Sciatic nerve (tissue), 2 donors: ENCODE measurements around the gene EPHA7. TPM values are rescaled to one million over a fixed set of nuclear protein-coding genes. Genes with fewer than 3 reads are reported as not detected.

Experiments
- ATAC-seq: fragments of 200-7000 bp; cut with Tn5 transposase; one replicate; pipeline ENCODE4 v1.9.1; 2020; ENCODE audit warnings: mild to moderate bottlenecking, moderate library complexity
- DNase-seq: peaks from one replicate; pipeline ENCODE4 v3.0.0-alpha.2; 2020; ENCODE audit warnings: low spot score
- intact Hi-C: fragments of 100-400 bp; cut with DNase I; formaldehyde crosslinking; loops from one replicate; pipeline ENCODE4 v1.14.2; 2022
- total RNA-seq: library from RNA; stranded (reverse); fragmentation: NEBNext Ultra II Directional; extraction: Animal tissue kit (Norgen Biotek cat#: 25700); gene quantifications from one replicate; pipeline ENCODE4 v1.2.1, GENCODE V29; 2021
- donor health status: DM: no; HTN: no; CAD: no.
- donor health status: DM: no; HTN: no; CAD: no.

EPHA7 gene
- total RNA-seq, 1 donor from 2014 or later = 2.6 TPM

GRCh38 chr6:93196406-93196970 lies 222.9 kb downstream of the EPHA7 start:
- DNase-seq = no peak
- ATAC-seq = no peak
- intact Hi-C loops = no loop called here

- DNase-seq (no peak), ATAC-seq (no peak)
- intact Hi-C loops = no loop called here
Observed at GRCh38 chr6:93194480-93194879, 224.9 kb downstream of the EPHA7 start.

GRCh38 chr6:93193868-93194267 lies 225.5 kb downstream of the EPHA7 start:
- DNase-seq = no peak
- ATAC-seq = no peak
- intact Hi-C loops = no loop called here
